ENCODE data around the gene PCDHA7. TPM values are rescaled to one million over a fixed set of nuclear protein-coding genes. Genes with fewer than 3 reads are reported as not detected.

PCDHA7 gene
- total and polyA plus RNA-seq, 12 donors: 0.16 to 1.2 (median 0.22) TPM; not detected in 2

GRCh38 chr5:140881889-140882590 lies 48.0 kb downstream of the PCDHA7 start, which contains the start of gene PCDHA13:
TSS of gene PCDHA13 (plus strand) at chr5:140882124. CDS start at chr5:140882269, 145 bp downstream.
- Histone ChIP-seq H3K27me3 (peaks cover 5% of the 10 kb centered on the region), H3K27ac (no peak within 1 kb of the TSS), H3K9me3 (replicated peaks in 1 of 3) (no peaks in the 10 kb centered on the region), H3K36me3 (replicated peaks in 1 of 2) (no peaks in the 10 kb centered on the region), H3K4me3 (peak within 1 kb of the TSS in 1 of 4 donors; percentile 35), H3K4me1 (replicated peaks in 1 of 2) (no peaks in the 10 kb centered on the region)
- intact Hi-C loops (cut with DNase I): no loop called here
- no peak for DNase-seq
- no peak for TF ChIP-seq POLR2A (IDR thresholded peaks at IDR 0.05)
- peak in 4 of 6 experiments; percentile 13 to 41 (median 30) for TF ChIP-seq CTCF (IDR thresholded peaks at IDR 0.05)
- WGBS, 4 donors: 9 to 14% (median 11%) methylated on average over 14 to 35 of the region's 35 CpGs

- no peak for TF ChIP-seq CTCF (IDR thresholded peaks at IDR 0.05)
- no peak for TF ChIP-seq POLR2A (IDR thresholded peaks at IDR 0.05)
- WGBS, 4 donors: 12 to 25% (median 18%) methylated on average over 8 to 12 of the region's 12 CpGs
- Histone ChIP-seq H3K27ac (no peak overlapping the region), H3K9me3 (replicated peaks in 1 of 3) (no peaks in the 10 kb centered on the region), H3K36me3 (replicated peaks in 1 of 2) (no peaks in the 10 kb centered on the region), H3K4me1 (replicated peaks in 1 of 2) (no peaks in the 10 kb centered on the region), H3K27me3 (peaks cover 5% of the 10 kb centered on the region), H3K4me3 (peak overlapping the region in 1 of 4 donors; percentile 35)
- no peak for DNase-seq
- intact Hi-C loops (cut with DNase I): no loop called here
Observed at GRCh38 chr5:140882591-140882899, 48.5 kb downstream of the PCDHA7 start.

- no peak overlapping the region for H3K27ac ChIP-seq
- no peaks in the 10 kb centered on the region for H3K36me3 ChIP-seq (replicated peaks in 1 of 2)
- intact Hi-C loops (cut with DNase I): no loop called here
- no peak for TF ChIP-seq POLR2A (IDR thresholded peaks at IDR 0.05)
- H3K9me3 ChIP-seq (replicated peaks in 1 of 3): no peaks in the 10 kb centered on the region
- no peak for DNase-seq
- H3K4me1 ChIP-seq (replicated peaks in 1 of 2): no peaks in the 10 kb centered on the region
- H3K4me3 ChIP-seq: no peak overlapping the region
- peaks cover 5% of the 10 kb centered on the region for H3K27me3 ChIP-seq
- WGBS, 4 donors: 29 to 63% (median 40%) methylated on average over 4 to 41 of the region's 41 CpGs
Observed at GRCh38 chr5:140883373-140883772, 49.3 kb downstream of the PCDHA7 start.

- Histone ChIP-seq H3K27ac (no peak overlapping the region), H3K4me3 (no peak overlapping the region), H3K9me3 (replicated peaks in 1 of 3) (no peaks in the 10 kb centered on the region), H3K27me3 (peaks cover 5% of the 10 kb centered on the region), H3K4me1 (replicated peaks in 1 of 2) (no peaks in the 10 kb centered on the region), H3K36me3 (replicated peaks in 1 of 2) (no peaks in the 10 kb centered on the region)
- WGBS, 4 donors: 32 to 51% (median 37%) methylated on average over 20 to 79 of the region's 79 CpGs
- TF ChIP-seq POLR2A (IDR thresholded peaks at IDR 0.05) (no peak), CTCF (IDR thresholded peaks at IDR 0.05) (no peak)
- DNase-seq: no peak
- intact Hi-C loops (cut with DNase I): no loop called here
Observed at GRCh38 chr5:140883927-140884697, 50.0 kb downstream of the PCDHA7 start.

Other genes with a start within 250 kb of the PCDHA7 start
- 100 to 1,000 TPM in 8 of 9 donors, 1 to 10 TPM in 1; 9.8 to 885 (median 316) TPM for gene CD14, start 201.1 kb upstream of the PCDHA7 start, total RNA-seq
- 100 to 1,000 TPM in 2 of 3 donors, 10 to 100 TPM in 1; 13.9 to 252 (median 101) TPM for gene CD14, start 201.1 kb upstream of the PCDHA7 start, polyA plus RNA-seq
- 100 to 1,000 TPM in 1 of 9 donors, 10 to 100 TPM in 7, 1 to 10 TPM in 1; 6.6 to 348 (median 29.5) TPM for gene TMCO6, start 194.8 kb upstream of the PCDHA7 start, total RNA-seq
- gene TMCO6, start 194.8 kb upstream of the PCDHA7 start, polyA plus RNA-seq: 10 to 100 TPM in 2 of 3 donors, 1 to 10 TPM in 1; 5.6 to 44.7 (median 25.3) TPM
- gene NDUFA2, start 186.6 kb upstream of the PCDHA7 start, total RNA-seq: 100 to 1,000 TPM in 8 of 9 donors, 10 to 100 TPM in 1; 98.1 to 139 (median 115) TPM
- gene NDUFA2, start 186.6 kb upstream of the PCDHA7 start, polyA plus RNA-seq: 100 to 1,000 TPM in 2 of 3 donors, 10 to 100 TPM in 1; 65.6 to 573 (median 367) TPM
- gene IK, start 186.4 kb upstream of the PCDHA7 start, total RNA-seq: 100 to 1,000 TPM in 4 of 9 donors, 10 to 100 TPM in 5; 65.7 to 478 (median 83.3) TPM
- gene IK, start 186.4 kb upstream of the PCDHA7 start, polyA plus RNA-seq: 100 to 1,000 TPM in 1 of 3 donors, 10 to 100 TPM in 2; 65.5 to 153 (median 97.5) TPM
- gene WDR55, start 169.4 kb upstream of the PCDHA7 start, total RNA-seq: 10 to 100 TPM; 13.6 to 20.0 (median 17.1) TPM
- gene WDR55, start 169.4 kb upstream of the PCDHA7 start, polyA plus RNA-seq: 10 to 100 TPM; 13.3 to 20.8 (median 13.5) TPM
- 1 to 10 TPM in 1 of 9 donors, under 1 TPM in 8; 0.19 to 3.6 (median 0.50) TPM for gene DND1, start 160.7 kb upstream of the PCDHA7 start, total RNA-seq
- gene DND1, start 160.7 kb upstream of the PCDHA7 start, polyA plus RNA-seq: 1 to 10 TPM in 2 of 3 donors, under 1 TPM in 1; 0.18 to 3.1 (median 2.1) TPM
- gene HARS1, start 142.9 kb upstream of the PCDHA7 start, total RNA-seq: 10 to 100 TPM; 36.4 to 80.6 (median 55.7) TPM
- gene HARS1, start 142.9 kb upstream of the PCDHA7 start, polyA plus RNA-seq: 100 to 1,000 TPM in 1 of 3 donors, 10 to 100 TPM in 2; 92.3 to 111 (median 94.6) TPM
- 10 to 100 TPM; 21.3 to 51.2 (median 32.9) TPM for gene HARS2, start 142.8 kb upstream of the PCDHA7 start, total RNA-seq
- gene HARS2, start 142.8 kb upstream of the PCDHA7 start, polyA plus RNA-seq: 10 to 100 TPM; 26.0 to 31.0 (median 28.6) TPM
- gene ZMAT2, start 133.8 kb upstream of the PCDHA7 start, total RNA-seq: 100 to 1,000 TPM in 1 of 9 donors, 10 to 100 TPM in 8; 24.6 to 122 (median 51.4) TPM
- 100 to 1,000 TPM in 1 of 3 donors, 10 to 100 TPM in 2; 42.1 to 113 (median 82.8) TPM for gene ZMAT2, start 133.8 kb upstream of the PCDHA7 start, polyA plus RNA-seq
- gene PCDHA1, start 48.1 kb upstream of the PCDHA7 start, total RNA-seq: under 1 TPM in 4 of 9 donors, not detected in 5; 0.07 to 0.20 (median 0.12) TPM
- gene PCDHA1, start 48.1 kb upstream of the PCDHA7 start, polyA plus RNA-seq: under 1 TPM; 0.05 to 0.08 (median 0.07) TPM
- under 1 TPM in 4 of 9 donors, not detected in 5; 0.12 to 0.28 (median 0.21) TPM for gene PCDHA2, start 39.4 kb upstream of the PCDHA7 start, total RNA-seq
- gene PCDHA2, start 39.4 kb upstream of the PCDHA7 start, polyA plus RNA-seq: under 1 TPM in 2 of 3 donors, not detected in 1; 0.03 to 0.09 TPM
- gene PCDHA3, start 33.2 kb upstream of the PCDHA7 start, total RNA-seq: 1 to 10 TPM in 1 of 9 donors, under 1 TPM in 6, not detected in 2; 0.10 to 1.4 (median 0.31) TPM
- gene PCDHA3, start 33.2 kb upstream of the PCDHA7 start, polyA plus RNA-seq: 1 to 10 TPM in 1 of 3 donors, under 1 TPM in 2; 0.16 to 1.1 (median 0.24) TPM
- gene PCDHA4, start 27.2 kb upstream of the PCDHA7 start, total RNA-seq: under 1 TPM; 0.04 to 0.96 (median 0.28) TPM
- gene PCDHA4, start 27.2 kb upstream of the PCDHA7 start, polyA plus RNA-seq: under 1 TPM; 0.08 to 0.33 (median 0.10) TPM
- under 1 TPM in 7 of 9 donors, not detected in 2; 0.11 to 0.67 (median 0.17) TPM for gene PCDHA5, start 12.7 kb upstream of the PCDHA7 start, total RNA-seq
- under 1 TPM; 0.07 to 0.62 (median 0.24) TPM for gene PCDHA5, start 12.7 kb upstream of the PCDHA7 start, polyA plus RNA-seq
- 1 to 10 TPM in 1 of 9 donors, under 1 TPM in 7, not detected in 1; 0.14 to 1.1 (median 0.48) TPM for gene PCDHA6, start 6.3 kb upstream of the PCDHA7 start, total RNA-seq
- under 1 TPM; 0.20 to 0.97 (median 0.32) TPM for gene PCDHA6, start 6.3 kb upstream of the PCDHA7 start, polyA plus RNA-seq
- gene PCDHA8, start 6.9 kb downstream of the PCDHA7 start, total RNA-seq: under 1 TPM in 3 of 9 donors, not detected in 6; 0.14 to 0.18 (median 0.17) TPM
- under 1 TPM; 0.03 to 0.16 (median 0.09) TPM for gene PCDHA8, start 6.9 kb downstream of the PCDHA7 start, polyA plus RNA-seq
- gene PCDHA9, start 14.1 kb downstream of the PCDHA7 start, total RNA-seq: under 1 TPM in 7 of 9 donors, not detected in 2; 0.04 to 0.39 (median 0.18) TPM
- gene PCDHA9, start 14.1 kb downstream of the PCDHA7 start, polyA plus RNA-seq: not detected
- gene PCDHA10, start 21.6 kb downstream of the PCDHA7 start, total RNA-seq: 1 to 10 TPM in 3 of 9 donors, under 1 TPM in 6; 0.17 to 1.8 (median 0.48) TPM
- gene PCDHA10, start 21.6 kb downstream of the PCDHA7 start, polyA plus RNA-seq: under 1 TPM; under 0.01 to 0.81 (median 0.32) TPM
- 1 to 10 TPM in 1 of 9 donors, under 1 TPM in 7, not detected in 1; 0.07 to 1.5 (median 0.35) TPM for gene PCDHA11, start 34.7 kb downstream of the PCDHA7 start, total RNA-seq
- under 1 TPM in 2 of 3 donors, not detected in 1; 0.48 to 0.51 TPM for gene PCDHA11, start 34.7 kb downstream of the PCDHA7 start, polyA plus RNA-seq
- gene PCDHA12, start 41.0 kb downstream of the PCDHA7 start, total RNA-seq: 1 to 10 TPM in 3 of 9 donors, under 1 TPM in 6; 0.25 to 1.9 (median 0.55) TPM
- under 1 TPM; 0.17 to 0.32 (median 0.20) TPM for gene PCDHA12, start 41.0 kb downstream of the PCDHA7 start, polyA plus RNA-seq
- under 1 TPM in 8 of 9 donors, not detected in 1; 0.12 to 0.98 (median 0.55) TPM for gene PCDHA13, start 47.9 kb downstream of the PCDHA7 start, total RNA-seq
- gene PCDHA13, start 47.9 kb downstream of the PCDHA7 start, polyA plus RNA-seq: under 1 TPM; 0.13 to 0.32 (median 0.26) TPM
- gene PCDHAC1, start 92.0 kb downstream of the PCDHA7 start, total RNA-seq: 1 to 10 TPM in 2 of 9 donors, under 1 TPM in 7; 0.29 to 1.4 (median 0.70) TPM
- under 1 TPM; 0.10 to 0.81 (median 0.16) TPM for gene PCDHAC1, start 92.0 kb downstream of the PCDHA7 start, polyA plus RNA-seq
- 1 to 10 TPM in 6 of 9 donors, under 1 TPM in 3; 0.30 to 6.1 (median 1.1) TPM for gene PCDHAC2, start 132.2 kb downstream of the PCDHA7 start, total RNA-seq
- gene PCDHAC2, start 132.2 kb downstream of the PCDHA7 start, polyA plus RNA-seq: 1 to 10 TPM in 1 of 3 donors, under 1 TPM in 2; 0.07 to 6.5 (median 0.32) TPM
- under 1 TPM in 4 of 9 donors, not detected in 5; under 0.01 to 0.07 (median 0.02) TPM for gene PCDHB1, start 217.1 kb downstream of the PCDHA7 start, total RNA-seq
- under 1 TPM in 1 of 3 donors, not detected in 2; 0.11 TPM for gene PCDHB1, start 217.1 kb downstream of the PCDHA7 start, polyA plus RNA-seq

Measured in adrenal gland (tissue), 12 donors.